GM12878 (cell line): Measurements from ENCODE around the gene HNRNPDL. TPM values are rescaled to one million over a fixed set of nuclear protein-coding genes. Genes with fewer than 3 reads are reported as not detected.

Source experiments
- ATAC-seq: fragments of 200-7000 bp; cut with Tn5 transposase; 3 replicates; pipeline ENCODE4 v1.9.1; 2020; ENCODE audit warnings: mild to moderate bottlenecking, moderate library complexity
- Bru-seq: library from RNA; stranded (reverse); fragments of 400-500 nt; gene quantifications from one replicate; lab custom pipeline; 2021; lab: Mats Ljungman, UMichigan
- BruChase-seq, 2 experiments: library from RNA; stranded (reverse); fragments of 400-500 nt; gene quantifications; one replicate each; lab custom pipeline; 2021; lab: Mats Ljungman, UMichigan
- BruUV-seq: library from RNA; stranded (reverse); fragments of 400-500 nt; replicated peaks from 2 replicates; lab custom pipeline; 2021; lab: Mats Ljungman, UMichigan
- CTCF ChIA-PET: fragments of 300-600 bp; sonication (Branson Sonifier 250); formaldehyde crosslinking; extraction: SDS; loops from one replicate; lab custom pipeline; 2021; ENCODE audit warnings: inconsistent platforms; lab: Yijun Ruan, JAX
- POLR2A ChIA-PET: fragments of 350-600 bp; formaldehyde crosslinking; extraction: SDS; loops from one replicate; lab custom pipeline; 2021; ENCODE audit warnings: inconsistent platforms; lab: Charles Lee
- RAD21 ChIA-PET: fragments of 300-600 bp; sonication (Branson Sonifier 250); formaldehyde crosslinking; loops from one replicate; lab custom pipeline; 2023; ENCODE audit warnings: antibody characterized with exemption; ENCODE audit not compliant: unreplicated experiment; lab: Charles Lee
- SMC1A ChIA-PET: fragments of 300-600 bp; sonication (Branson Sonifier 250); formaldehyde crosslinking; loops from one replicate; lab custom pipeline; 2023; ENCODE audit not compliant: unreplicated experiment, uncharacterized antibody; lab: Charles Lee
- DNase-seq: peaks from one replicate; pipeline ENCODE4 v3.0.0-alpha.2; 2011; ENCODE audit warnings: low read depth, low spot score
- FAIRE-seq: peaks from 3 replicates; lab custom pipeline; 2011; peaks lifted over from hg19 to GRCh38; lab: Jason Lieb, UNC
- H2AFZ ChIP-seq: 2 replicates; pipeline ENCODE4 v1.6.0; 2011; ENCODE audit warnings: low read depth, low read length, control low read depth; ENCODE audit not compliant: control insufficient read depth
- H3K27ac ChIP-seq: 2 replicates; pipeline ENCODE4 v1.5.1; 2011; ENCODE audit warnings: control low read depth; ENCODE audit not compliant: control insufficient read depth, insufficient read depth
- H3K27me3 ChIP-seq, 2 experiments: replicated peaks in 1 of 2; 2 replicates each; pipeline versions ENCODE4 v1.6.0 to v1.6.1; 2011; ENCODE audit warnings: low read length in 1 of 2; ENCODE audit not compliant: control insufficient read depth in 2 of 2, insufficient read depth in 2 of 2
- H3K36me3 ChIP-seq, 2 experiments: 2 replicates each; pipeline ENCODE4 v1.5.1; 2011; ENCODE audit warnings: low read length in 1 of 2; ENCODE audit not compliant: control insufficient read depth in 2 of 2, insufficient read depth in 2 of 2
- H3K4me1 ChIP-seq: 2 replicates; pipeline ENCODE4 v1.6.1; 2011; ENCODE audit warnings: mild to moderate bottlenecking, low read length, moderate library complexity, mixed read lengths; ENCODE audit not compliant: control insufficient read depth, insufficient read depth
- H3K4me2 ChIP-seq: 2 replicates; pipeline ENCODE4 v1.6.0; 2011; ENCODE audit warnings: control low read depth; ENCODE audit not compliant: control insufficient read depth, insufficient read depth
- H3K4me3 ChIP-seq: fragments of 200-600 bp; sonication (generic); 2 replicates; pipeline ENCODE4 v1.5.1; 2016
- H3K79me2 ChIP-seq: 2 replicates; pipeline ENCODE4 v1.6.0; 2011; ENCODE audit warnings: low read length; ENCODE audit not compliant: control insufficient read depth, insufficient read depth
- H3K9ac ChIP-seq: 2 replicates; pipeline ENCODE4 v1.8.0; 2011; ENCODE audit warnings: low read length, control low read depth, mixed read lengths; ENCODE audit not compliant: control insufficient read depth, insufficient read depth
- H3K9me3 ChIP-seq: replicated peaks from 3 replicates; pipeline ENCODE4 v1.5.1; 2011; ENCODE audit warnings: mild to moderate bottlenecking, low read length; ENCODE audit not compliant: control insufficient read depth, insufficient read depth
- H4K20me1 ChIP-seq: 2 replicates; pipeline ENCODE4 v1.6.0; 2011; ENCODE audit not compliant: control insufficient read depth, insufficient read depth
- ASH2L ChIP-seq: fragments of 300-600, 200-600 bp; sonication (generic); IDR thresholded peaks from 2 replicates; pipeline ENCODE4 v1.6.1; 2017; ENCODE audit warnings: low read depth, mild to moderate bottlenecking, borderline replicate concordance
- EED ChIP-seq: sonication (generic); IDR thresholded peaks from 2 replicates; pipeline ENCODE4 v1.6.1; 2016; ENCODE audit warnings: antibody characterized with exemption, low read depth
- HCFC1 ChIP-seq: fragments of 150-350 bp; IDR thresholded peaks from 2 replicates; pipeline ENCODE4 v1.6.1; 2014; ENCODE audit warnings: low read length
- KAT2A ChIP-seq: conservative IDR thresholded peaks from 2 replicates; pipeline ENCODE4 v1.6.1; 2011; ENCODE audit warnings: low read depth, low read length; ENCODE audit not compliant: control insufficient read depth
- POU2F2 ChIP-seq: IDR thresholded peaks from 3 replicates; pipeline ENCODE4 v1.6.1; 2011; ENCODE audit warnings: low read depth, mild to moderate bottlenecking, low read length, borderline replicate concordance
- SIN3A ChIP-seq: IDR thresholded peaks from 2 replicates; pipeline ENCODE4 v1.6.1; 2012; ENCODE audit warnings: low read depth, low read length, improper control_type of control experiment
- ZBTB4 ChIP-seq: fragments of 450-650 bp; formaldehyde crosslinking; IDR thresholded peaks from 2 replicates; pipeline ENCODE4 v1.4.0; 2022; ENCODE audit warnings: mild to moderate bottlenecking, moderate library complexity
- WGBS: methylation state at CpG from one replicate; pipeline ENCODE4 v1.1.6; 2016; ENCODE audit warnings: low lambda C conversion rate; ENCODE audit not compliant: insufficient replicate concordance, insufficient coverage; ENCODE audit errors: missing lambda C conversion rate; 5-methylcytosine and 5-hydroxymethylcytosine counted together
- in situ Hi-C: fragments of 300-500 bp; cut with MboI; formaldehyde crosslinking; loops from 9 replicates; pipeline ENCODE4 v1.14.3; 2018; ENCODE audit warnings: mixed read lengths
- intact Hi-C: fragments of 100-400 bp; cut with micrococcal nuclease; formaldehyde crosslinking; loops from one replicate; pipeline ENCODE4 v1.14.2; 2022; ENCODE audit not compliant: unreplicated experiment
- long read RNA-seq, 2 experiments: library from polyadenylated mRNA; unstranded; transcript quantifications; one replicate each; pipeline ENCODE4 v2.0.0, GENCODE V29; 2019 to 2020
- polyA minus RNA-seq, 3 experiments: library from RNA; depleted of rRNA, polyadenylated mRNA; stranded (reverse); fragments of >200 nt; gene quantifications; 2 replicates each; pipeline ENCODE4 v1.2.3, GENCODE V29; 2011
- polyA plus RNA-seq, 11 experiments: library from polyadenylated mRNA; depleted of rRNA in 4 of 11; unstranded in 6 of 11; stranded (reverse) in 5 of 11; fragments of >200 nt; fragmentation: Nextera tagmentation in 4 of 11; fragmentation: Illumina TruSeq in 1 of 11; extraction: Ambion mirVana in 4 of 11; extraction: Trizol in 1 of 11; gene quantifications; 1 replicate in 1 of 11; 2 replicates in 10 of 11; pipeline versions ENCODE4 v1.2.1 to v1.2.3, GENCODE V29; 2011 to 2016; ENCODE audit warnings: inconsistent platforms in 2 of 11, missing spikeins in 2 of 11, low read depth in 1 of 11
- total RNA-seq, 4 experiments: library from RNA; depleted of rRNA in 3 of 4; stranded (reverse); fragments of >200 nt in 3 of 4; fragmentation: Illumina TruSeq in 1 of 4; extraction: Trizol in 1 of 4; gene quantifications; 2 replicates each; pipeline versions ENCODE4 v1.2.1 to v1.2.3, GENCODE V29; 2013 to 2021
- TF ChIP-seq, protein P1 (sequence below): IDR thresholded peaks from 2 replicates; pipeline ENCODE4 v1.6.1; 2012; ENCODE audit warnings: low read depth, low read length, improper control_type of control experiment
- TF ChIP-seq, protein P2 (sequence below): fragments of 450-650 bp; IDR thresholded peaks from 2 replicates; pipeline ENCODE4 v1.6.1; 2018; ENCODE audit warnings: borderline replicate concordance, mild to moderate bottlenecking; ENCODE audit not compliant: partially characterized antibody

The HNRNPDL gene
- total RNA-seq (2013; cell fraction: nucleolus; rRNA removed), result 349 and 350 TPM in 2 replicates
- total RNA-seq (2014; rRNA removed) (227 and 277 TPM in 2 replicates), total RNA-seq (2014; rRNA removed; fragmentation: Illumina TruSeq; extraction: Trizol) (418 and 442 TPM in 2 replicates), total RNA-seq (2021) (314 and 323 TPM in 2 replicates), polyA plus RNA-seq (2011; rRNA removed) (385 and 621 TPM in 2 replicates), polyA plus RNA-seq (2014; fragmentation: Illumina TruSeq; extraction: Trizol) (437 and 523 TPM in 2 replicates), polyA plus RNA-seq (2014; fragmentation: Nextera tagmentation; extraction: Ambion mirVana) (100 to 1,000 TPM; 281 to 367 TPM), polyA plus RNA-seq (2014; rRNA removed) (429 and 510 TPM in 2 replicates), polyA plus RNA-seq (2016; fragmentation: Nextera tagmentation; extraction: Ambion mirVana) (100 to 1,000 TPM; 217 to 233 TPM), polyA minus RNA-seq (2011; rRNA and poly(A)+ RNA removed) (38.4 and 61.2 TPM in 2 replicates), Bru-seq, nascent RNA (percentile 100 among the genes with signal in this experiment), BruChase-seq, experiment 1, labeled RNA remaining after a 6-hour chase (percentile 100 among the genes with signal in this experiment), BruChase-seq, experiment 2, labeled RNA remaining after a 2-hour chase (percentile 100 among the genes with signal in this experiment)
- 154 TPM for polyA plus RNA-seq (2011; ENCODE audit: low read depth)
- polyA plus RNA-seq (2011; cell fraction: cytosol; rRNA removed), result 121 and 127 TPM in 2 replicates
- 643 and 755 TPM in 2 replicates for polyA plus RNA-seq (2011; cell fraction: nucleus; rRNA removed)
- polyA plus RNA-seq (2012), result 233 and 319 TPM in 2 replicates
- polyA minus RNA-seq (2011; cell fraction: cytosol; rRNA and poly(A)+ RNA removed), result 53.7 and 54.1 TPM in 2 replicates
- 78.7 and 116 TPM in 2 replicates for polyA minus RNA-seq (2011; cell fraction: nucleus; rRNA and poly(A)+ RNA removed)
- long read RNA-seq, experiment 1, transcript HNRNPDL-202 (9 exons, 1,402 nt), result minor isoform, 9 of 386 reads
- long read RNA-seq, experiment 1, transcript HNRNPDL-201 (8 exons, 3,781 nt), result major isoform, 328 of 386 reads
- long read RNA-seq, experiment 1, transcript HNRNPDL-207 (7 exons, 3,968 nt), result minor isoform, 7 of 386 reads
- long read RNA-seq, experiment 1, transcript HNRNPDL-204 (7 exons, 2,404 nt), result minor isoform, 6 of 386 reads
- long read RNA-seq, experiment 1, partial matches to known transcripts, result 11 of 386 reads
- long read RNA-seq, experiment 1, other reads (novel, unspliced or antisense), result 18 of 386 reads
- long read RNA-seq, experiment 2, transcript HNRNPDL-202 (9 exons, 1,402 nt), result minor isoform, 27 of 1,956 reads
- long read RNA-seq, experiment 2, transcript HNRNPDL-201 (8 exons, 3,781 nt), result major isoform, 1,365 of 1,956 reads
- long read RNA-seq, experiment 2, transcript HNRNPDL-204 (7 exons, 2,404 nt), result minor isoform, 274 of 1,956 reads
- long read RNA-seq, experiment 2, transcript HNRNPDL-207 (7 exons, 3,968 nt), result minor isoform, 19 of 1,956 reads
- long read RNA-seq, experiment 2, partial matches to known transcripts, result 206 of 1,956 reads
- long read RNA-seq, experiment 2, other reads (novel, unspliced or antisense), result 50 of 1,956 reads

DNA sequence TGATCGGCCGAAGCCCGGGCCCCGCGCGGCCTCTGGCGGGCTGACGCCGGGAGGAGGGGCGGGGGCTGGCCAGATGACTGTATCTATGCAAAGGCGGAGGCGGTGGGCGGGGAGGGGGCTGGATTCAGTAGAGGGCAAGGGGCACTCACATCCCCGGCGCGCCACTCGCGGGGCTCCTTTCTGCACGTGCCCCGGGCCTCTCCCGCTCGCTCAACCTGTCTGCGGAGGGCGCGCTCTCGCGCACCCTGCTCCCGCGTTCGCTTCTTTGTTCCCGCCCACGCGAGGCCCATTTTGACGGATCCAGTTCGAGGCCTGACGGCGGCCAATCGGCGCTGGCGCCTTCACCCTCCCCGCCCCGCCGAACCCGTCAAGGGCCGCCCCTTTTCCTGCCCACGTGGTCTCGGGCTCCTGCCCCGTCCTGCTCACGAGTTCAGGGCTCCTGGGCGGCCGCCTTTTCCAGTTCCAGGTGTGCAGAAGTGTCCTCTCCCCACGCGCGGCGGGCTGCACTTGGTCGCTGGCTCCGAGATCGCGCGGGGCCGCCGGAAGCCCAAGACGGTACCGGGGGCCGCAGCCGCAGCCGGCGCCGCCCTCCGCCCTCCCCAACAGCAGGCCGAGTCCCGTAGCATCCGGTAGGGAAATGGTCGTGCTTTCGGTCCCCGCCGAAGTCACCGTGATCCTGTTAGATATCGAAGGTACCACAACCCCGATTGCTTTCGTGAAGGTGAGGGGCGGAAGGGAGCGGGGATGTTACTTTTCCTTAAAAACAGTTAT, at the start of gene HNRNPDL, which contains the start of gene ENOPH1:
TSS of gene HNRNPDL (minus strand) at position 270 of the 771 bp plus-strand sequence. CDS start 772 bp downstream, outside the sequence.
TSS of gene ENOPH1 (plus strand) at position 398 of the 771 bp plus-strand sequence. CDS start at position 638, 240 bp downstream.
- Histone ChIP-seq H3K36me3 (peaks cover 3 to 14% of the 10 kb centered on the region in 2 experiments), H3K4me1 (peaks cover 3% of the 10 kb centered on the region; the same call in 1 of the 2 replicates), H3K27ac (peak within 1 kb of the TSS; percentile 98), H3K79me2 (peaks cover 91% of the 10 kb centered on the region), H3K9me3 (no peaks in the 10 kb centered on the region), H2AFZ (peak within 1 kb of the TSS; percentile 87), H3K9ac (peak within 1 kb of the TSS; percentile 99), H4K20me1 (peaks cover 16% of the 10 kb centered on the region), H3K4me2 (peak within 1 kb of the TSS; percentile 75), H3K4me3 (peak within 1 kb of the TSS; percentile 97), H3K27me3 (no peaks in the 10 kb centered on the region)
- ChIA-PET POLR2A (interaction anchor here (1.5 to 1.9 kb wide), 2 partner anchors 49 to 58 kb away, joined by 7 read pairs; no protein-coding TSS in a partner anchor), CTCF (interaction anchor here (1.0 to 2.6 kb wide), 7 partner anchors 10 to 145 kb away, joined by 3 to 19 read pairs (median 5); partner anchors contain the start of gene HNRNPD), SMC1A (interaction anchor here (1.3 to 1.8 kb wide), 2 partner anchors 60 to 469 kb away, joined by 4 to 5 read pairs; no protein-coding TSS in a partner anchor), RAD21 (interaction anchor here (1.2 to 2.4 kb wide), 4 partner anchors 9 to 70 kb away, joined by 3 to 10 read pairs (median 4); no protein-coding TSS in a partner anchor)
- peak; percentile 80 for ATAC-seq
- in situ Hi-C loops (no loop called here), intact Hi-C loops (loop anchor here (10.0 kb wide), 1 partner anchor 584 kb away; the partner anchor contains the start of gene LIN54)
- peak; percentile 84 for DNase-seq
- no TSS peak for BruUV-seq
- no peak for FAIRE-seq
- WGBS, result under 1% methylated on average over 67 of the region's 83 CpGs
- TF ChIP-seq KAT2A, result no peak
- TF ChIP-seq EED, result 0 out of 2 replicates have a peak, but pooled peaks have one; percentile 23
- no peak; the same call in 1 of the 2 replicates for TF ChIP-seq ASH2L
- TF ChIP-seq POU2F2, result peak; percentile 39; the same call in 1 of the 3 replicates
- TF ChIP-seq, protein P1, sequence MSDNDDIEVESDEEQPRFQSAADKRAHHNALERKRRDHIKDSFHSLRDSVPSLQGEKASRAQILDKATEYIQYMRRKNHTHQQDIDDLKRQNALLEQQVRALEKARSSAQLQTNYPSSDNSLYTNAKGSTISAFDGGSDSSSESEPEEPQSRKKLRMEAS, result peak; percentile 90
- 0 out of 2 replicates have a peak, but pooled peaks have one; percentile 5 for TF ChIP-seq HCFC1
- TF ChIP-seq ZBTB4, result no peak
- TF ChIP-seq SIN3A, result peak; percentile 24; the same call in 1 of the 2 replicates
- TF ChIP-seq, protein P2, sequence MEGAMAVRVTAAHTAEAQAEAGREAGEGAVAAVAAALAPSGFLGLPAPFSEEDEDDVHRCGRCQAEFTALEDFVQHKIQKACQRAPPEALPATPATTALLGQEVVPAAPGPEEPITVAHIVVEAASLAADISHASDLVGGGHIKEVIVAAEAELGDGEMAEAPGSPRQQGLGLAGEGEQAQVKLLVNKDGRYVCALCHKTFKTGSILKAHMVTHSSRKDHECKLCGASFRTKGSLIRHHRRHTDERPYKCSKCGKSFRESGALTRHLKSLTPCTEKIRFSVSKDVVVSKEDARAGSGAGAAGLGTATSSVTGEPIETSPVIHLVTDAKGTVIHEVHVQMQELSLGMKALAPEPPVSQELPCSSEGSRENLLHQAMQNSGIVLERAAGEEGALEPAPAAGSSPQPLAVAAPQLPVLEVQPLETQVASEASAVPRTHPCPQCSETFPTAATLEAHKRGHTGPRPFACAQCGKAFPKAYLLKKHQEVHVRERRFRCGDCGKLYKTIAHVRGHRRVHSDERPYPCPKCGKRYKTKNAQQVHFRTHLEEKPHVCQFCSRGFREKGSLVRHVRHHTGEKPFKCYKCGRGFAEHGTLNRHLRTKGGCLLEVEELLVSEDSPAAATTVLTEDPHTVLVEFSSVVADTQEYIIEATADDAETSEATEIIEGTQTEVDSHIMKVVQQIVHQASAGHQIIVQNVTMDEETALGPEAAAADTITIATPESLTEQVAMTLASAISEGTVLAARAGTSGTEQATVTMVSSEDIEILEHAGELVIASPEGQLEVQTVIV, result no peak
